Thyroid gland (tissue), 4 donors: Measurements from ENCODE around the gene PARD3B. TPM values are rescaled to one million over a fixed set of nuclear protein-coding genes. Genes with fewer than 3 reads are reported as not detected.

Experiments
- DNase-seq, 2 donors: peaks; one replicate each; pipeline ENCODE4 v3.0.0-alpha.2; 2019
- H3K27ac ChIP-seq, 3 donors: fragments of 200-600 bp; sonication (generic); 1 replicate in 2 of 3; 2 replicates in 1 of 3; pipeline ENCODE4 v1.5.1; 2016 to 2019; ENCODE audit warnings: mild to moderate bottlenecking in 1 of 3, moderate library complexity in 1 of 3
- H3K27me3 ChIP-seq: fragments of 200-600 bp; sonication (generic); one replicate; pipeline ENCODE4 v1.5.1; 2019
- H3K36me3 ChIP-seq, 2 donors: fragments of 200-600 bp; sonication (generic); one replicate each; pipeline ENCODE4 v1.5.1; 2016 to 2019
- H3K4me1 ChIP-seq, 2 donors: fragments of 200-600 bp; sonication (generic); one replicate each; pipeline ENCODE4 v1.5.1; 2017 to 2019
- H3K4me3 ChIP-seq, 3 donors: fragments of 200-600 bp; sonication (generic); replicated peaks in 1 of 3; 1 replicate in 2 of 3; 2 replicates in 1 of 3; pipeline ENCODE4 v1.5.1; 2016; ENCODE audit warnings: mild to moderate bottlenecking in 1 of 3
- H3K9me3 ChIP-seq: fragments of 200-600 bp; sonication (generic); one replicate; pipeline ENCODE4 v1.5.1; 2017
- CTCF ChIP-seq, 6 experiments: fragments of 200-600 bp in 3 of 6; fragments of 450-650 bp in 3 of 6; sonication (generic) in 3 of 6; IDR thresholded peaks; one replicate each; pipeline ENCODE4 v1.5.1; 2016 to 2019; ENCODE audit warnings: antibody characterized with exemption in 6 of 6, mild to moderate bottlenecking in 2 of 6, inconsistent platforms in 1 of 6, moderate library complexity in 1 of 6
- POLR2A ChIP-seq, 2 donors: fragments of 450-650 bp; IDR thresholded peaks; one replicate each; pipeline ENCODE4 v1.6.1; 2017; ENCODE audit warnings: antibody characterized with exemption in 2 of 2, mild to moderate bottlenecking in 2 of 2, moderate library complexity in 1 of 2
- WGBS, 2 donors: methylation state at CpG; one replicate each; pipeline ENCODE4 v1.1.5; 2017; 5-methylcytosine and 5-hydroxymethylcytosine counted together
- intact Hi-C: fragments of 100-400 bp; cut with DNase I; formaldehyde crosslinking; loops from one replicate; pipeline ENCODE4 v1.15.1; 2023
- total RNA-seq, 4 donors: library from RNA; depleted of rRNA; stranded (reverse); fragments of >200 nt; gene quantifications; one replicate each; pipeline ENCODE4 v1.2.3, GENCODE V29; 2016

PARD3B gene
- total RNA-seq, 4 donors from 2014 or later, result 27.0 to 43.4 (median 34.6) TPM

DNA sequence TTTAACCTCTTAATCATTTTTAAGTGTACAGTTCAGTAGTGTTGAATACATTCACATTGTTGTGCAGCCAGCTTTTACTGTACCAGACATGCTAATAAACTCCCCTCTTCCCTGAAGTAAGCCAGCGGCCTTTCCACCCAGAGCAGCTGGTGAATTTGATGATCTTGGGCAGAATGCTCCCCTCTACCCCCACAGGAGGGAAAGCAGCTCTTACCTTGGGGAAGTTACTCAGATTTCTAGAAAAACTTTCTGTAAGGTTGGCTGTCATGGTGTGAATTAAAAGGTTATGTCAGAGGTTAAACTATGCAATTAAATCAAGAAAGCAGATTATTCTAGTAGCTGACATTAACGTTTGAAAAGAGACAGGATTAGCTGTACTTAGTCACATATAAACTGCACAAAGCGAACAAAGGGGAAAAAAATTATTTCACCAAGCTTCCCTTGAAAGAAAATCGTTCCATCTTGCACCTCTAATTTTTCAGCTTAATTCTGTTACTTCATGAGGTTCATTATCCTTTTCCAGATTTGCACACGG, 738.5 kb downstream of the PARD3B start:
- 88 to 89% methylated on average over 5 of the region's 5 CpGs for WGBS, 2 donors
- intact Hi-C loops, result no loop called here
- Histone ChIP-seq H3K27ac (no peak overlapping the region), H3K4me3 (no peak overlapping the region), H3K27me3 (no peaks in the 10 kb centered on the region), H3K9me3 (no peaks in the 10 kb centered on the region), H3K4me1 (no peaks in the 10 kb centered on the region), H3K36me3 (no peaks in the 10 kb centered on the region)
- TF ChIP-seq CTCF (IDR thresholded peaks at IDR 0.05) (no peak), POLR2A (IDR thresholded peaks at IDR 0.05) (no peak)
- no peak for DNase-seq

DNA sequence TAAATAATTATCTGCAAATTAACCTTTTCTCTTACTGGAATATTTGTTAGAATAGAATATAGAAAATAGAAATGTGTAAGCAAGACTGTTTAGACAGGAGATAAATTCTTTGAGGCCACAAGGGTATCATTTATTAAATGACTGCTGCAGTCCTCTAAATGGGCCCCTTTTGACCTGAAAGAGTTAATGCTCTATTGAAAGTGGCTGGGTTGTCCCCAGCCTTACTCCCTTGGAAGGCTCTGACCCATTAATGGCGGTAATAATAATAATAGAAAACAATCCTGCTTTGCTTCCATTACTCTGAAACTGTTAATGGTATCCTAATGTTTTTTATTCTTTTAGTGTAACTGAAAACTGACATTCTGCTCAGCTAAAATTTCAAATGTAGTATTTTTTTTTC, 739.1 kb downstream of the PARD3B start:
- Histone ChIP-seq H3K9me3 (no peaks in the 10 kb centered on the region), H3K36me3 (no peaks in the 10 kb centered on the region), H3K4me1 (no peaks in the 10 kb centered on the region), H3K4me3 (no peak overlapping the region), H3K27me3 (no peaks in the 10 kb centered on the region), H3K27ac (no peak overlapping the region)
- intact Hi-C loops, result no loop called here
- 80 to 93% methylated on average over 1 of the region's 1 CpG for WGBS, 2 donors
- no peak for TF ChIP-seq CTCF (IDR thresholded peaks at IDR 0.05)
- TF ChIP-seq POLR2A (IDR thresholded peaks at IDR 0.05), result no peak
- no peak for DNase-seq

GRCh38 chr2:205287316-205287715, 742.0 kb downstream of the PARD3B start:
- Histone ChIP-seq H3K36me3 (no peaks in the 10 kb centered on the region), H3K4me1 (no peaks in the 10 kb centered on the region), H3K4me3 (no peak overlapping the region), H3K27ac (no peak overlapping the region), H3K9me3 (no peaks in the 10 kb centered on the region), H3K27me3 (no peaks in the 10 kb centered on the region)
- TF ChIP-seq CTCF (IDR thresholded peaks at IDR 0.05) (no peak), POLR2A (IDR thresholded peaks at IDR 0.05) (no peak)
- intact Hi-C loops, result no loop called here
- WGBS, 2 donors, result 88 to 91% methylated on average over 4 of the region's 4 CpGs
- DNase-seq, result no peak

DNA sequence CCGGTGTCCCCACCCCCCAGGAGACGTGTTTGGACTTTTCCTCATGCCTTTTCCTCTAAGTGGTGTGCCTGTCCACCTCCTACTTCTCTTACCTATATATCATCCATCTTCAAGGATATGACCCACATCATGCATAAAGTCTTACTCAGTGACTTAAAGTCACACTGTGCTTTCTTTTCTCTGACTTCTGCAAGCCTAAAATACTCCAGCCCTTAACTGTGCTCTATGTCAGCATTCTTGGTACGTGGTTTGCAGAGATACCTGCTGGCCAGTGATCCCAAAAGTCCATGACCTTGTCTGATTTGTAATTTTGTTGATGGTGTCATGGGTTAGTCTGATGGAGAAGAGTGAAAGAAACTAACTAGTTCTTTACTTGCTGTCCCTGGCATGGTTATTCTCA, 743.4 kb downstream of the PARD3B start:
- TF ChIP-seq CTCF (IDR thresholded peaks at IDR 0.05), result no peak
- TF ChIP-seq POLR2A (IDR thresholded peaks at IDR 0.05), result no peak

DNA sequence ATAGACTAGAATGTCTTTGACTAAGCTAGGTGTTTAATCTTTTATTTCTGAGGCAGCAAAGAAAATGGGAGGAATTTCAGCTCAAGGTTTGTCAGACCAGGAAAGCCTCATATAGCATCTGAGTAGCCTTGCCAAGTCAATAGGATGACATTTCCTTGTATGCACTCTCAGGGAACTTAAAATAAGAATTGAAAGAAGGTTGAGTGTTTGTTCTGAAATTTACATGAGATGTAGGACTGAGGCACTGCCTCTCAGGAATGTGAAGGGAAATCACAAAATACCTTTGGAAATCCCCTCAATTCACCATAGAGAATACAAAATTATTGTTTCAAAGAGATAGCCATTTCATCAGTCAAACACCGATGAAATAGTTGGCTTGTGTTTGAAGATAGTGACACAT, 745.0 kb downstream of the PARD3B start:
- no peak for TF ChIP-seq POLR2A (IDR thresholded peaks at IDR 0.05)
- H3K36me3 ChIP-seq, result no peaks in the 10 kb centered on the region
- H3K4me1 ChIP-seq, result no peaks in the 10 kb centered on the region
- no peak overlapping the region for H3K27ac ChIP-seq
- no peaks in the 10 kb centered on the region for H3K27me3 ChIP-seq
- no peak overlapping the region for H3K4me3 ChIP-seq
- DNase-seq, result no peak
- intact Hi-C loops, result no loop called here
- H3K9me3 ChIP-seq, result no peaks in the 10 kb centered on the region
- WGBS, 2 donors, result 85 to 94% methylated on average over 1 of the region's 1 CpG

More for the DNA sequence above, 743.4 kb downstream of the PARD3B start:
- H3K27me3 ChIP-seq, result no peaks in the 10 kb centered on the region
- no peaks in the 10 kb centered on the region for H3K36me3 ChIP-seq
- no peak overlapping the region for H3K4me3 ChIP-seq
- H3K9me3 ChIP-seq, result no peaks in the 10 kb centered on the region
- H3K4me1 ChIP-seq, result no peaks in the 10 kb centered on the region
- no peak for DNase-seq
- intact Hi-C loops, result no loop called here
- 90 to 92% methylated on average over 3 of the region's 3 CpGs for WGBS, 2 donors
- no peak overlapping the region for H3K27ac ChIP-seq
